ENCODE data around the gene GLTPD2. TPM values are rescaled to one million over a fixed set of nuclear protein-coding genes. Genes with fewer than 3 reads are reported as not detected.

Gene GLTPD2
- total RNA-seq, 4 donors from 2014 or later: 1.1 to 2.0 (median 1.1) TPM; not detected in 1

- TF ChIP-seq POLR2A (IDR thresholded peaks at IDR 0.05): no peak
- no peak for TF ChIP-seq CTCF (IDR thresholded peaks at IDR 0.05)
- WGBS, 2 donors: 23 to 49% methylated on average over 15 to 20 of the region's 51 CpGs
- Histone ChIP-seq H3K27me3 (peaks cover 0 to 44% (median 0%) of the 10 kb centered on the region in 4 donors), H3K27ac (no peak overlapping the region), H3K9me3 (no peaks in the 10 kb centered on the region), H3K4me1 (peaks cover 0 to 24% (median 0%) of the 10 kb centered on the region in 3 donors), H3K4me3 (peak overlapping the region in 1 of 4 donors; percentile 5), H3K36me3 (no peaks in the 10 kb centered on the region)
- intact Hi-C loops (cut with DNase I): no loop called here
- DNase-seq: no peak
These were observed 43.5 kb upstream of the GLTPD2 start for GRCh38 chr17:4744999-4745969.

GRCh38 chr17:4747847-4748246 is 40.9 kb upstream of the GLTPD2 start:
- intact Hi-C loops (cut with DNase I): no loop called here
- DNase-seq: no peak
- H3K4me3 ChIP-seq: no peak overlapping the region
- H3K9me3 ChIP-seq: no peaks in the 10 kb centered on the region
- 28 to 37% methylated on average over 5 of the region's 5 CpGs for WGBS, 2 donors
- H3K27ac ChIP-seq: peak overlapping the region in 2 of 4 donors; percentile 18 to 20
- H3K4me1 ChIP-seq: peaks cover 0 to 24% (median 0%) of the 10 kb centered on the region in 3 donors
- H3K36me3 ChIP-seq: no peaks in the 10 kb centered on the region
- peak in 1 of 4 donors; percentile 20 for TF ChIP-seq POLR2A (IDR thresholded peaks at IDR 0.05)
- no peak for TF ChIP-seq CTCF (IDR thresholded peaks at IDR 0.05)
- H3K27me3 ChIP-seq: peaks cover 0 to 66% (median 0%) of the 10 kb centered on the region in 4 donors

GRCh38 chr17:4748686-4749085 is 40.1 kb upstream of the GLTPD2 start:
- Histone ChIP-seq H3K27me3 (peaks cover 0 to 72% (median 0%) of the 10 kb centered on the region in 4 donors), H3K4me1 (peaks cover 0 to 24% (median 0%) of the 10 kb centered on the region in 3 donors), H3K9me3 (no peaks in the 10 kb centered on the region), H3K27ac (peak overlapping the region in 2 of 4 donors; percentile 17 to 18), H3K4me3 (no peak overlapping the region), H3K36me3 (no peaks in the 10 kb centered on the region)
- intact Hi-C loops (cut with DNase I): no loop called here
- WGBS, 2 donors: 51 to 52% methylated on average over 4 of the region's 4 CpGs
- DNase-seq: no peak
- TF ChIP-seq CTCF (IDR thresholded peaks at IDR 0.05): no peak

GRCh38 chr17:4750606-4751005 is 38.2 kb upstream of the GLTPD2 start:
- Histone ChIP-seq H3K4me3 (no peak overlapping the region), H3K27me3 (peaks cover 0 to 69% (median 0%) of the 10 kb centered on the region in 4 donors), H3K36me3 (no peaks in the 10 kb centered on the region), H3K4me1 (peaks cover 0 to 13% (median 0%) of the 10 kb centered on the region in 3 donors), H3K27ac (no peak overlapping the region), H3K9me3 (no peaks in the 10 kb centered on the region)
- TF ChIP-seq POLR2A (IDR thresholded peaks at IDR 0.05) (no peak), CTCF (IDR thresholded peaks at IDR 0.05) (no peak)
- DNase-seq: no peak
- intact Hi-C loops (cut with DNase I): no loop called here
- 28 to 57% methylated on average over 3 of the region's 3 CpGs for WGBS, 2 donors

- Histone ChIP-seq H3K27ac (no peak overlapping the region), H3K4me1 (peaks cover 0 to 10% (median 0%) of the 10 kb centered on the region in 3 donors), H3K27me3 (peaks cover 0 to 76% (median 0%) of the 10 kb centered on the region in 4 donors), H3K9me3 (no peaks in the 10 kb centered on the region), H3K36me3 (no peaks in the 10 kb centered on the region), H3K4me3 (no peak overlapping the region)
- intact Hi-C loops (cut with DNase I): no loop called here
- no peak for DNase-seq
- no peak for TF ChIP-seq CTCF (IDR thresholded peaks at IDR 0.05)
- TF ChIP-seq POLR2A (IDR thresholded peaks at IDR 0.05): no peak
- 56 to 71% methylated on average over 5 of the region's 5 CpGs for WGBS, 2 donors
These were observed 36.8 kb upstream of the GLTPD2 start for GRCh38 chr17:4751932-4752331.
